GM12891 (cell line): ENCODE data around the gene RPL36AL.

ENCODE experiments used
- PAX5 ChIP-seq: IDR thresholded peaks from 2 replicates; pipeline ENCODE4 v1.6.1; 2011; ENCODE audit warnings: low read length, moderate library complexity, mild to moderate bottlenecking; ENCODE audit not compliant: insufficient read depth, severe bottlenecking
- POLR2A ChIP-seq: IDR thresholded peaks from 2 replicates; pipeline ENCODE4 v1.6.1; 2011; ENCODE audit warnings: low read depth, low read length, control low read depth
- POLR2AphosphoS5 ChIP-seq: IDR thresholded peaks from 2 replicates; pipeline ENCODE4 v1.6.1; 2011; ENCODE audit warnings: low read depth, low read length, control low read depth
- TAF1 ChIP-seq: IDR thresholded peaks from 2 replicates; pipeline ENCODE4 v1.6.1; 2011; ENCODE audit warnings: low read depth, low read length, control low read depth

DNA sequence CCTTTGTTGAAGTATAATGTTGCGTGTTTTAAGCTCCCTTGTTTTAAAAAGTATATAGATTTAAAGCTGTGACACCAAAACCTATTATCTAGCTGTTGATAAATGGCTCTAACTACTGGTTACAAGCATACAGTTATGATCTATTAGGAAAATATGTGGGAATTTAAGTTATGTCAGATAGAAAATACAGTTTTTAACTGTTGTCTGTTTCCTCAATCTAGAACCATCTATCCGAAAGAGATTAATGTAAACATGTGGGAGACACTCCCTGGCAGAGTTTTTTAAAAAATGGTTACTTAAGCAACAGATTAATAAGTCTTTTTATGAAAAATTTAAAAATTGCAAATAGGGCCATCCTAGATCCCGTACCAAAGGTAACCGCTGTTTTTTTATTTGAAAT, 8.2 kb downstream of the RPL36AL start:
- TF ChIP-seq POLR2A = no peak
- TF ChIP-seq POLR2AphosphoS5 = no peak
- TF ChIP-seq TAF1 = no peak
- TF ChIP-seq PAX5 = no peak
